GM12873 (cell line): ENCODE measurements around the gene MAST4.

Experiments used
- TF ChIP-seq, protein P1 (sequence below): IDR thresholded peaks from 2 replicates; pipeline ENCODE4 v1.5.1; 2012; ENCODE audit warnings: low read depth, mild to moderate bottlenecking, moderate library complexity, low read length, control low read depth; ENCODE audit not compliant: insufficient read depth; ENCODE audit errors: missing control alignments

The MAST4 gene

DNA sequence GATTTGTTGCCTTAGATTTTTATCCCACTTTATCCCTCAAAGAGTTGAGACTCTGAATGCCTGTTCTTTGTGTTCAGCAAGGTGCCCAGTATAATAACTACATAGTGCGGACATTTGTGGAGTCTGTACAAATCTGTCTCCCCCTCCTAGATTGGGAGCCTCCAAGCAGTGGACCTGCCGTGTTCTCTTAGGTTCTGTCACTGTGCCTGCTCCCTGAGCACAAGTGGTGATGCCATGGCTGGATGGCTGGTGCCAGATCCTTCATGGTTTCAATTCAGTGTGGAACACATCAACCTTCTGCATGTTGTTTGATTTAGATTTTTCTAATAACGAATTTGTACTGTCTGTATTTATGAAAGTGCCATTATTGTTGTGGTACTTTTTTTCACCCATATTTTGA, 307.5 kb downstream of the MAST4 start:
- TF ChIP-seq, protein P1, sequence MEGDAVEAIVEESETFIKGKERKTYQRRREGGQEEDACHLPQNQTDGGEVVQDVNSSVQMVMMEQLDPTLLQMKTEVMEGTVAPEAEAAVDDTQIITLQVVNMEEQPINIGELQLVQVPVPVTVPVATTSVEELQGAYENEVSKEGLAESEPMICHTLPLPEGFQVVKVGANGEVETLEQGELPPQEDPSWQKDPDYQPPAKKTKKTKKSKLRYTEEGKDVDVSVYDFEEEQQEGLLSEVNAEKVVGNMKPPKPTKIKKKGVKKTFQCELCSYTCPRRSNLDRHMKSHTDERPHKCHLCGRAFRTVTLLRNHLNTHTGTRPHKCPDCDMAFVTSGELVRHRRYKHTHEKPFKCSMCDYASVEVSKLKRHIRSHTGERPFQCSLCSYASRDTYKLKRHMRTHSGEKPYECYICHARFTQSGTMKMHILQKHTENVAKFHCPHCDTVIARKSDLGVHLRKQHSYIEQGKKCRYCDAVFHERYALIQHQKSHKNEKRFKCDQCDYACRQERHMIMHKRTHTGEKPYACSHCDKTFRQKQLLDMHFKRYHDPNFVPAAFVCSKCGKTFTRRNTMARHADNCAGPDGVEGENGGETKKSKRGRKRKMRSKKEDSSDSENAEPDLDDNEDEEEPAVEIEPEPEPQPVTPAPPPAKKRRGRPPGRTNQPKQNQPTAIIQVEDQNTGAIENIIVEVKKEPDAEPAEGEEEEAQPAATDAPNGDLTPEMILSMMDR, result no peak

- TF ChIP-seq, protein P1, result no peak
Observed at GRCh38 chr5:66904189-66904588, 308.0 kb downstream of the MAST4 start.

DNA sequence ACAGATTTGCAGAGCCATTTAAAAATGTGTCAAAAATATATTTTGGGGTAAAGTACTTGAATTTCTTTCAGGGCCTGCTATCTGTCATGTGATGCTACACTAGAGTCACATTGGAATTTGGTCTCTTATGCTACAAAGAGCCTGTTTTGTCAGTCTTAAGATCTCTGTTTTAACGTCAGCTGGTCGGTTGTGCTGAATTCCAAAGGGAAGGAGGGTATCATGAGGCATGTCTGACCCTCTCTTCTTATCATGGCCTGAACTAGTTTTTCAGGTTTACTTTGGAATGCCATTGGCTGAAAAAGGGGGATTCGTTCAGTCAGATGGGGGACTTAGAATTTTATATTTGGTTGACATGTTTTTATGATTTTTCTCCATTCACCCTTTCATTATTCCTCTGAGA, 309.8 kb downstream of the MAST4 start:
- TF ChIP-seq, protein P1, result no peak

DNA sequence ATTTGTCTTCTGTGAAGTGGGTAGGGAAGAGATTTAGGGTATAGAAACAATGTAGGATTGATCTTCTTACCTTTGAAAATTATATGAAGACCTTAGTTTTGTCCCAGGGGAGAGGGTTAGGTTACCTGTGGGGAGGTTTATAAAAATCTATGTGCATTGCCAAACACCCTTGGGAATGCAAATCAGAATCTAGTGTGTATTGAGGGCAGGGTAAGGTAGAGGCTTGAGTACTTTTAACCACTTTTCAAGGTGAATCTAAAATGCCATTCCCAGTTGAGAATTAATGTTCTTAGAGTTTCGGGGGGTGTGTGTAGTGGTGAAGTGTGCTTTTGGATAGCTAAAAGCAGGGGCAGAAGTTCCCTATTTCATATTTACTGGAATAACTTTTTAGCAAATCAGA, 312.0 kb downstream of the MAST4 start:
- TF ChIP-seq, protein P1, result no peak

GRCh38 chr5:66909364-66909763, 313.2 kb downstream of the MAST4 start:
- TF ChIP-seq, protein P1, result no peak

GRCh38 chr5:66912787-66913186, 316.6 kb downstream of the MAST4 start:
- TF ChIP-seq, protein P1, result no peak

GRCh38 chr5:66915531-66915930, 319.3 kb downstream of the MAST4 start:
- TF ChIP-seq, protein P1, result no peak

- TF ChIP-seq, protein P1, result no peak
Observed at GRCh38 chr5:66922881-66923280, 326.7 kb downstream of the MAST4 start.
